DMS114 treated with DMSO at 0.1 percent for 48 hours (cell line): ENCODE data around the gene LAD1.

Experiments used
- DNase-seq: peaks from one replicate; lab custom pipeline; 2025; ENCODE audit not compliant: unreplicated experiment; lab: John Stamatoyannopoulos, UW

LAD1 gene

GRCh38 chr1:201391651-201392511, 7.2 kb downstream of the LAD1 start:
- no peak for DNase-seq

- DNase-seq: no peak
Observed at GRCh38 chr1:201391225-201391624, 7.9 kb downstream of the LAD1 start.

GRCh38 chr1:201389051-201389450, 10.1 kb downstream of the LAD1 start:
- no peak for DNase-seq

- DNase-seq: no peak
Observed at GRCh38 chr1:201386208-201386607, 12.9 kb downstream of the LAD1 start.

- DNase-seq: peak; percentile 3
Observed at GRCh38 chr1:201385299-201385891, 13.7 kb downstream of the LAD1 start.

- DNase-seq: no peak
Observed at GRCh38 chr1:201384406-201384782, 14.7 kb downstream of the LAD1 start.

GRCh38 chr1:201383647-201384405, 15.3 kb downstream of the LAD1 start:
- no peak for DNase-seq

- no peak for DNase-seq
Observed at GRCh38 chr1:201381130-201381529, 18.0 kb downstream of the LAD1 start.

GRCh38 chr1:201379733-201380242, 19.3 kb downstream of the LAD1 start:
- DNase-seq: no peak

- no peak for DNase-seq
Observed at GRCh38 chr1:201378804-201379203, 20.3 kb downstream of the LAD1 start.

GRCh38 chr1:201377611-201378092, 21.5 kb downstream of the LAD1 start, which contains the start of gene TNNT2:
Gene TNNT2, minus strand, starts transcription at chr1:201377680. Its CDS starts 4,426 bp downstream, at chr1:201373254.
- no peak for DNase-seq

GRCh38 chr1:201376464-201377374, 22.4 kb downstream of the LAD1 start:
- DNase-seq: no peak

- DNase-seq: no peak
Observed at GRCh38 chr1:201376107-201376463, 23.0 kb downstream of the LAD1 start.

GRCh38 chr1:201375169-201375568, 24.0 kb downstream of the LAD1 start:
- no peak for DNase-seq

GRCh38 chr1:201374364-201374763, 24.8 kb downstream of the LAD1 start:
- no peak for DNase-seq

- no peak for DNase-seq
Observed at GRCh38 chr1:201371792-201372191, 27.3 kb downstream of the LAD1 start.

GRCh38 chr1:201371276-201371675, 27.8 kb downstream of the LAD1 start:
- no peak for DNase-seq

- DNase-seq: no peak
Observed at GRCh38 chr1:201370500-201370899, 28.6 kb downstream of the LAD1 start.

- no peak for DNase-seq
Observed at GRCh38 chr1:201369209-201369608, 29.9 kb downstream of the LAD1 start.

- no peak for DNase-seq
Observed at GRCh38 chr1:201366696-201367095, 32.4 kb downstream of the LAD1 start.
